ENCODE data around the gene WDR93. TPM values are rescaled to one million over a fixed set of nuclear protein-coding genes. Genes with fewer than 3 reads are reported as not detected.

The WDR93 gene
- total RNA-seq, 4 donors from 2014 or later = 0.21 to 0.39 TPM; not detected in 2

GRCh38 chr15:89751748-89752147 is 61.1 kb downstream of the WDR93 start:
- Histone ChIP-seq H3K9me3 (no peaks in the 10 kb centered on the region), H3K27ac (no peak overlapping the region), H3K4me1 (peaks cover 0 to 17% (median 11%) of the 10 kb centered on the region in 4 donors), H3K36me3 (no peaks in the 10 kb centered on the region), H3K27me3 (peaks cover 0 to 25% of the 10 kb centered on the region in 2 donors), H3K4me3 (no peak overlapping the region)
- TF ChIP-seq CTCF (IDR thresholded peaks at IDR 0.05) (no peak), POLR2A (IDR thresholded peaks at IDR 0.05) (no peak), EP300 (IDR thresholded peaks at IDR 0.05) (no peak)
- 81 to 95% methylated on average over 5 of the region's 5 CpGs for WGBS, 2 donors
- DNase-seq (ENCODE audit: low spot score in 2 of 2) = no peak

GRCh38 chr15:89753855-89754254 is 63.2 kb downstream of the WDR93 start:
- Histone ChIP-seq H3K9me3 (no peaks in the 10 kb centered on the region), H3K36me3 (no peaks in the 10 kb centered on the region), H3K27me3 (peaks cover 0 to 9% of the 10 kb centered on the region in 2 donors), H3K4me1 (peaks cover 0 to 17% (median 11%) of the 10 kb centered on the region in 4 donors), H3K27ac (no peak overlapping the region), H3K4me3 (no peak overlapping the region)
- no peak for TF ChIP-seq POLR2A (IDR thresholded peaks at IDR 0.05)
- no peak for TF ChIP-seq CTCF (IDR thresholded peaks at IDR 0.05)
- no peak for TF ChIP-seq EP300 (IDR thresholded peaks at IDR 0.05)
- no peak for DNase-seq (ENCODE audit: low spot score in 2 of 2)
- WGBS, 2 donors = 83 to 89% methylated on average over 7 of the region's 7 CpGs

GRCh38 chr15:89754361-89755154 is 63.9 kb downstream of the WDR93 start:
- Histone ChIP-seq H3K9me3 (no peaks in the 10 kb centered on the region), H3K4me1 (peaks cover 0 to 17% (median 11%) of the 10 kb centered on the region in 4 donors), H3K27me3 (peaks cover 0 to 8% of the 10 kb centered on the region in 2 donors), H3K36me3 (no peaks in the 10 kb centered on the region), H3K4me3 (no peak overlapping the region), H3K27ac (no peak overlapping the region)
- DNase-seq (ENCODE audit: low spot score in 2 of 2) = no peak
- TF ChIP-seq CTCF (IDR thresholded peaks at IDR 0.05) (no peak), POLR2A (IDR thresholded peaks at IDR 0.05) (no peak), EP300 (IDR thresholded peaks at IDR 0.05) (no peak)
- 59 to 74% methylated on average over 8 of the region's 8 CpGs for WGBS, 2 donors

- Histone ChIP-seq H3K36me3 (no peaks in the 10 kb centered on the region), H3K27me3 (no peaks in the 10 kb centered on the region), H3K4me1 (peaks cover 0 to 9% (median 5%) of the 10 kb centered on the region in 4 donors), H3K27ac (no peak overlapping the region), H3K9me3 (no peaks in the 10 kb centered on the region), H3K4me3 (no peak overlapping the region)
- WGBS, 2 donors = 82 to 86% methylated on average over 4 of the region's 4 CpGs
- no peak for DNase-seq (ENCODE audit: low spot score in 2 of 2)
- TF ChIP-seq EP300 (IDR thresholded peaks at IDR 0.05) (no peak), CTCF (IDR thresholded peaks at IDR 0.05) (no peak), POLR2A (IDR thresholded peaks at IDR 0.05) (no peak)
Observed at GRCh38 chr15:89755701-89756100, 65.1 kb downstream of the WDR93 start.

- Histone ChIP-seq H3K9me3 (no peaks in the 10 kb centered on the region), H3K36me3 (no peaks in the 10 kb centered on the region), H3K27me3 (no peaks in the 10 kb centered on the region), H3K27ac (no peak overlapping the region), H3K4me3 (no peak overlapping the region), H3K4me1 (peaks cover 0 to 8% (median 0%) of the 10 kb centered on the region in 4 donors)
- WGBS, 2 donors = 73 to 76% methylated on average over 7 of the region's 7 CpGs
- DNase-seq (ENCODE audit: low spot score in 2 of 2) = no peak
- no peak for TF ChIP-seq CTCF (IDR thresholded peaks at IDR 0.05)
- TF ChIP-seq EP300 (IDR thresholded peaks at IDR 0.05) = no peak
- TF ChIP-seq POLR2A (IDR thresholded peaks at IDR 0.05) = no peak
Observed at GRCh38 chr15:89756897-89757296, 66.3 kb downstream of the WDR93 start.
